Measurements from ENCODE around the gene NPPB. TPM values are rescaled to one million over a fixed set of nuclear protein-coding genes. Genes with fewer than 3 reads are reported as not detected.

NPPB gene
- 0.48 TPM in 1 of 2 replicates, not detected in the other for total RNA-seq

GRCh38 chr1:11858613-11858967 is at the start of gene NPPB:
NPPB (minus strand) TSS chr1:11858945; CDS start chr1:11858833, 112 bp downstream.

GRCh38 chr1:11847667-11848372 is 10.9 kb downstream of the NPPB start, which contains the start of gene NPPA:
NPPA (minus strand) TSS chr1:11847783; CDS start chr1:11847684, 99 bp downstream.

Other genes with a start within 250 kb of the NPPB start
- 54.8 and 78.6 TPM in 2 replicates for gene FBXO2, start 204.5 kb downstream of the NPPB start, total RNA-seq
- gene FBXO44, start 204.1 kb downstream of the NPPB start, total RNA-seq = 18.5 and 21.7 TPM in 2 replicates
- 8.2 and 14.9 TPM in 2 replicates for gene FBXO6, start 194.7 kb downstream of the NPPB start, total RNA-seq
- gene MAD2L2, start 177.8 kb downstream of the NPPB start, total RNA-seq = 34.0 and 55.2 TPM in 2 replicates
- under 0.01 TPM in 1 of 2 replicates, not detected in the other for gene DRAXIN, start 167.2 kb downstream of the NPPB start, total RNA-seq
- 98.5 and 99.8 TPM in 2 replicates for gene AGTRAP, start 122.8 kb downstream of the NPPB start, total RNA-seq
- not detected in 2 replicates for gene C1orf167, start 96.8 kb downstream of the NPPB start, total RNA-seq
- 10.6 and 14.5 TPM in 2 replicates for gene MTHFR, start 53.0 kb downstream of the NPPB start, total RNA-seq
- gene CLCN6, start 52.8 kb downstream of the NPPB start, total RNA-seq = 3.6 and 5.8 TPM in 2 replicates
- gene NPPA, start 11.2 kb downstream of the NPPB start, total RNA-seq = not detected in 2 replicates
- gene KIAA2013, start 67.5 kb upstream of the NPPB start, total RNA-seq = 86.5 and 98.3 TPM in 2 replicates
- 62.2 and 144 TPM in 2 replicates for gene PLOD1, start 75.8 kb upstream of the NPPB start, total RNA-seq
- gene MFN2, start 121.5 kb upstream of the NPPB start, total RNA-seq = 72.1 and 94.8 TPM in 2 replicates
- gene MIIP, start 160.6 kb upstream of the NPPB start, total RNA-seq = 44.3 and 60.0 TPM in 2 replicates
- not detected in 2 replicates for gene TNFRSF8, start 204.4 kb upstream of the NPPB start, total RNA-seq

All from tracheal epithelial cell (primary cell).